Neural progenitor cell (in vitro differentiated cells): Measurements from ENCODE around the gene CACNA1B. TPM values are rescaled to one million over a fixed set of nuclear protein-coding genes. Genes with fewer than 3 reads are reported as not detected.

Source experiments
- DNase-seq: peaks from one replicate; pipeline ENCODE4 v3.0.0-alpha.2; 2016; ENCODE audit warnings: low spot score
- H2AFZ ChIP-seq: fragments of 200-600 bp; sonication (generic); replicated peaks from 2 replicates; pipeline ENCODE4 v1.6.1; 2016; ENCODE audit warnings: antibody characterized with exemption
- H3F3A ChIP-seq: fragments of 200-600 bp; sonication (generic); 2 replicates; pipeline ENCODE4 v1.6.1; 2016; ENCODE audit warnings: antibody characterized with exemption, low read depth
- H3K27ac ChIP-seq: fragments of 200-600 bp; sonication (generic); 2 replicates; pipeline ENCODE4 v1.5.1; 2016; ENCODE audit warnings: mild to moderate bottlenecking
- H3K27me3 ChIP-seq: fragments of 200-600 bp; sonication (generic); 2 replicates; pipeline ENCODE4 v1.6.1; 2016; ENCODE audit warnings: mild to moderate bottlenecking, moderate library complexity
- H3K36me3 ChIP-seq: fragments of 200-600 bp; sonication (generic); 2 replicates; pipeline ENCODE4 v1.5.1; 2016
- H3K4me1 ChIP-seq: fragments of 200-600 bp; sonication (generic); 2 replicates; pipeline ENCODE4 v1.6.1; 2016; ENCODE audit warnings: mixed run types
- H3K4me2 ChIP-seq: fragments of 200-600 bp; sonication (generic); 2 replicates; pipeline ENCODE4 v1.6.1; 2016
- H3K4me3 ChIP-seq: fragments of 200-600 bp; sonication (generic); 2 replicates; pipeline ENCODE4 v1.5.1; 2016
- H3K79me2 ChIP-seq: fragments of 200-600 bp; sonication (generic); 2 replicates; pipeline ENCODE4 v1.6.1; 2016; ENCODE audit warnings: low read depth
- H3K9ac ChIP-seq: fragments of 200-600 bp; sonication (generic); 2 replicates; pipeline ENCODE4 v1.6.1; 2016
- H3K9me3 ChIP-seq: fragments of 200-600 bp; sonication (generic); 2 replicates; pipeline ENCODE4 v1.5.1; 2016; ENCODE audit warnings: low read depth
- H4K20me1 ChIP-seq: fragments of 200-600 bp; sonication (generic); 2 replicates; pipeline ENCODE4 v1.6.1; 2016; ENCODE audit warnings: low read depth
- H3K27ac Mint-ChIP-seq: 3 replicates; pipeline ENCODE4 v1.8.0; 2021; ENCODE audit warnings: mixed read lengths
- H3K27me3 Mint-ChIP-seq: 2 replicates; pipeline ENCODE4 v1.8.0; 2022; ENCODE audit warnings: low read depth, mild to moderate bottlenecking, inconsistent platforms, moderate library complexity, mixed read lengths; ENCODE audit not compliant: insufficient read depth
- H3K36me3 Mint-ChIP-seq: 3 replicates; pipeline ENCODE4 v1.8.0; 2021; ENCODE audit warnings: mixed read lengths
- H3K4me1 Mint-ChIP-seq: 3 replicates; pipeline ENCODE4 v1.8.0; 2021; ENCODE audit warnings: mixed read lengths
- H3K4me3 Mint-ChIP-seq: 3 replicates; pipeline ENCODE4 v1.8.0; 2021; ENCODE audit warnings: mild to moderate bottlenecking, moderate library complexity, mixed read lengths
- H3K9me3 Mint-ChIP-seq: 3 replicates; pipeline ENCODE4 v1.8.0; 2020; ENCODE audit warnings: mixed read lengths
- CTCF ChIP-seq: fragments of 200-600 bp; sonication (generic); IDR thresholded peaks from 2 replicates; pipeline ENCODE4 v1.5.1; 2017; ENCODE audit warnings: antibody characterized with exemption, mild to moderate bottlenecking
- EZH2 ChIP-seq: fragments of 200-600 bp; sonication (generic); IDR thresholded peaks from 2 replicates; pipeline ENCODE4 v1.6.1; 2017; ENCODE audit warnings: antibody characterized with exemption, mild to moderate bottlenecking, moderate library complexity
- EZH2phosphoT487 ChIP-seq: fragments of 200-600 bp; sonication (generic); IDR thresholded peaks from 2 replicates; pipeline ENCODE4 v1.6.1; 2017; ENCODE audit warnings: antibody characterized with exemption
- total RNA-seq: library from RNA; depleted of rRNA; stranded (reverse); fragments of >200 nt; gene quantifications from 2 replicates; pipeline ENCODE4 v1.2.3, GENCODE V29; 2015; ENCODE audit warnings: low replicate concordance

CACNA1B gene
- total RNA-seq, 1 donor from 2014 or later = 0.30 TPM

GRCh38 chr9:138003485-138004190 is 126.1 kb downstream of the CACNA1B start:
- Histone ChIP-seq H3K27me3 (no peaks in the 10 kb centered on the region), H3K79me2 (no peaks in the 10 kb centered on the region), H4K20me1 (no peaks in the 10 kb centered on the region), H3K27ac (no peak overlapping the region), H3K4me3 (no peak overlapping the region), H3F3A (no peaks in the 10 kb centered on the region), H3K9me3 (no peaks in the 10 kb centered on the region), H3K4me1 (no peaks in the 10 kb centered on the region), H2AFZ (no peak overlapping the region), H3K9ac (no peak overlapping the region), H3K4me2 (no peak overlapping the region), H3K36me3 (no peaks in the 10 kb centered on the region)
- TF ChIP-seq EZH2 = no peak
- TF ChIP-seq CTCF = no peak
- no peak for TF ChIP-seq EZH2phosphoT487
- Mint-ChIP-seq H3K27ac (no peak overlapping the region), H3K4me1 (no peaks in the 10 kb centered on the region), H3K4me3 (no peak overlapping the region), H3K36me3 (no peaks in the 10 kb centered on the region), H3K27me3 (peaks cover 5% of the 10 kb centered on the region), H3K9me3 (no peaks in the 10 kb centered on the region)
- DNase-seq = no peak

- Mint-ChIP-seq H3K9me3 (no peaks in the 10 kb centered on the region), H3K27ac (no peak overlapping the region)
- DNase-seq = no peak
Measured at GRCh38 chr9:138006576-138007233, 129.1 kb downstream of the CACNA1B start.

GRCh38 chr9:138007566-138007917 is 130.0 kb downstream of the CACNA1B start:
- H3K27me3 Mint-ChIP-seq = peaks cover 9% of the 10 kb centered on the region
- H3K36me3 Mint-ChIP-seq = no peaks in the 10 kb centered on the region
- no peaks in the 10 kb centered on the region for H3K27me3 ChIP-seq
- H3K4me2 ChIP-seq = no peak overlapping the region
- H3K27ac ChIP-seq = no peak overlapping the region
- no peak overlapping the region for H3K27ac Mint-ChIP-seq
- H3K9me3 ChIP-seq = no peaks in the 10 kb centered on the region
- H4K20me1 ChIP-seq = no peaks in the 10 kb centered on the region
- H3K4me1 Mint-ChIP-seq = peaks cover 6% of the 10 kb centered on the region
- H3K4me3 Mint-ChIP-seq = no peak overlapping the region
- no peak for DNase-seq
- H2AFZ ChIP-seq = no peak overlapping the region
- TF ChIP-seq EZH2phosphoT487 = no peak
- TF ChIP-seq CTCF = no peak
- TF ChIP-seq EZH2 = no peak
- no peak overlapping the region for H3K9ac ChIP-seq
- no peak overlapping the region for H3K4me3 ChIP-seq
- no peaks in the 10 kb centered on the region for H3K9me3 Mint-ChIP-seq
- H3F3A ChIP-seq = no peaks in the 10 kb centered on the region
- no peaks in the 10 kb centered on the region for H3K36me3 ChIP-seq
- no peaks in the 10 kb centered on the region for H3K79me2 ChIP-seq
- no peaks in the 10 kb centered on the region for H3K4me1 ChIP-seq

More at GRCh38 chr9:138006576-138007233, 129.1 kb downstream of the CACNA1B start:
- no peak overlapping the region for H3K4me2 ChIP-seq
- Mint-ChIP-seq H3K4me3 (no peak overlapping the region), H3K4me1 (peaks cover 6% of the 10 kb centered on the region), H3K36me3 (no peaks in the 10 kb centered on the region), H3K27me3 (peaks cover 6% of the 10 kb centered on the region)
- no peaks in the 10 kb centered on the region for H3K79me2 ChIP-seq
- H3K36me3 ChIP-seq = no peaks in the 10 kb centered on the region
- no peak overlapping the region for H2AFZ ChIP-seq
- TF ChIP-seq CTCF (no peak), EZH2 (no peak), EZH2phosphoT487 (no peak)
- H3F3A ChIP-seq = no peaks in the 10 kb centered on the region
- no peak overlapping the region for H3K27ac ChIP-seq
- H4K20me1 ChIP-seq = no peaks in the 10 kb centered on the region
- no peak overlapping the region for H3K4me3 ChIP-seq
- H3K9ac ChIP-seq = no peak overlapping the region
- H3K9me3 ChIP-seq = no peaks in the 10 kb centered on the region
- no peaks in the 10 kb centered on the region for H3K4me1 ChIP-seq
- no peaks in the 10 kb centered on the region for H3K27me3 ChIP-seq
